ENCODE results near the gene BMF.

The BMF gene

GRCh38 chr15:40065166-40065565 is 43.5 kb downstream of the BMF start:
- peak; percentile 6 to 85 (median 70) for DNase-seq

- DNase-seq: no peak
Measured at GRCh38 chr15:40064231-40064894, 44.3 kb downstream of the BMF start.

GRCh38 chr15:40063563-40064011 is 45.1 kb downstream of the BMF start:
- DNase-seq: peak in 2 of 3 experiments; percentile 6 to 24

GRCh38 chr15:40062816-40063562 is 45.7 kb downstream of the BMF start:
- DNase-seq: no peak

- peak in 1 of 3 experiments; percentile 82 for DNase-seq
Measured at GRCh38 chr15:40061212-40061901, 47.3 kb downstream of the BMF start.

- peak in 1 of 3 experiments; percentile 17 for DNase-seq
Measured at GRCh38 chr15:40060236-40060961, 48.3 kb downstream of the BMF start.

- DNase-seq: no peak
Measured at GRCh38 chr15:40059821-40060220, 48.9 kb downstream of the BMF start.

- no peak for DNase-seq
Measured at GRCh38 chr15:40058476-40059140, 50.1 kb downstream of the BMF start.

GRCh38 chr15:40055576-40056293 is 52.9 kb downstream of the BMF start:
- peak in 1 of 3 experiments; percentile 5 for DNase-seq

- peak; percentile 40 to 71 (median 69) for DNase-seq
Measured at GRCh38 chr15:40054855-40055575, 53.7 kb downstream of the BMF start.

- DNase-seq: no peak
Measured at GRCh38 chr15:40054605-40054854, 54.1 kb downstream of the BMF start.

- DNase-seq: peak in 1 of 3 experiments; percentile 33
Measured at GRCh38 chr15:40053831-40054604, 54.7 kb downstream of the BMF start.

- no peak for DNase-seq
Measured at GRCh38 chr15:40053079-40053830, 55.4 kb downstream of the BMF start.

GRCh38 chr15:40052604-40053003 is 56.1 kb downstream of the BMF start:
- DNase-seq: no peak

- no peak for DNase-seq
Measured at GRCh38 chr15:40051616-40052415, 56.9 kb downstream of the BMF start.

- peak in 1 of 3 experiments; percentile 4 for DNase-seq
Measured at GRCh38 chr15:40050788-40051470, 57.8 kb downstream of the BMF start.

- DNase-seq: no peak
Measured at GRCh38 chr15:40048926-40049475, 59.7 kb downstream of the BMF start.

Measured in NCI-H1417 (cell line).